ENCODE measurements around the gene CNTNAP4. TPM values are rescaled to one million over a fixed set of nuclear protein-coding genes. Genes with fewer than 3 reads are reported as not detected.

CNTNAP4 gene
- total RNA-seq, 1 donor = 0.10 TPM

GRCh38 chr16:76409706-76410105 lies 132.5 kb downstream of the CNTNAP4 start:
- no peaks in the 10 kb centered on the region for H3K27me3 ChIP-seq (ENCODE audit: insufficient read depth, low read length)
- no peaks in the 10 kb centered on the region for H3K9me3 ChIP-seq (ENCODE audit: low read depth, low read length)
- no peaks in the 10 kb centered on the region for H3K4me1 ChIP-seq (ENCODE audit: insufficient read depth, low read length)
- no peak overlapping the region for H3K4me3 ChIP-seq (ENCODE audit: low read length)

DNA sequence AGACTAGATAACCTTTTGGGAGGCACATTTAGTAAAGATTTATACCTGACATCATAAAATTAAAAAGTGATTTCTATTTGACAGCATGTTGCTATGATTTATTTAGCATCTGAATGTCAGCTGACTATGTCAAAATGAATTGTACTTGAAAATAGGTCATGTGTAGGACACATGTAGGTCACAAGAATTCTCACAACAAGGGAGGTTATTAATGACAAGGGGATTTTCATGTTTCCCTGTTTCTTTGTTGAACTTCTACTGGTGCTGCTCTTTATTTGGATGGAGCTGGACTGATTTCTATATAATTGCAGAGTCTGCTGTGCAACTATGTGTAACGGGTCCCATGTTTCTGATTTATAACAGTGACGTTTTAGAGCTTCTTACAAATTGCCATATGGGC lies 144.4 kb downstream of the CNTNAP4 start:
- Histone ChIP-seq H3K27me3 (ENCODE audit: insufficient read depth, low read length) (no peaks in the 10 kb centered on the region), H3K4me3 (ENCODE audit: low read length) (no peak overlapping the region), H3K4me1 (ENCODE audit: insufficient read depth, low read length) (no peaks in the 10 kb centered on the region), H3K9me3 (ENCODE audit: low read depth, low read length) (no peaks in the 10 kb centered on the region)

DNA sequence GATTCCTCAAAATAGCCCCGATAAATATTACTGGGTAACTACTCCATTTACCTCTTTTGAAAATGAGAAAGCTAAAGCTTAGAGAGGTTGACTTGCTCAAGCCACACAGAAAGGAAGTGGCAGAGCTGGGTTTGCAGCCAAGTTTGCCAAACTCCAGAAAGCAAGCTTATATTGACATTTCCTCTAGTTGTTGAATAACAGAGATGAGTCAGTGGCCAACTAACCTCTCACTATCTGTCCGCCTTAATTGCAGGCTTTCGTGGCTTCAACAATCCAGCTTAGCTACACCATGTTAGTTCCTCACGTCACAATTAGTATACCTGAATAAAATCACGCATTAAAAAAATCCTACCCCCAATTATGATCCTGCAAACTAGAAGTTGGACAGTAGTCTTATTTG lies 151.7 kb downstream of the CNTNAP4 start:
- Histone ChIP-seq H3K4me1 (ENCODE audit: insufficient read depth, low read length) (no peaks in the 10 kb centered on the region), H3K27me3 (ENCODE audit: insufficient read depth, low read length) (no peaks in the 10 kb centered on the region), H3K4me3 (ENCODE audit: low read length) (no peak overlapping the region), H3K9me3 (ENCODE audit: low read depth, low read length) (no peaks in the 10 kb centered on the region)

GRCh38 chr16:76441391-76441790 lies 164.2 kb downstream of the CNTNAP4 start:
- Histone ChIP-seq H3K4me1 (ENCODE audit: insufficient read depth, low read length) (no peaks in the 10 kb centered on the region), H3K4me3 (ENCODE audit: low read length) (no peak overlapping the region), H3K27me3 (ENCODE audit: insufficient read depth, low read length) (no peaks in the 10 kb centered on the region), H3K9me3 (ENCODE audit: low read depth, low read length) (no peaks in the 10 kb centered on the region)

DNA sequence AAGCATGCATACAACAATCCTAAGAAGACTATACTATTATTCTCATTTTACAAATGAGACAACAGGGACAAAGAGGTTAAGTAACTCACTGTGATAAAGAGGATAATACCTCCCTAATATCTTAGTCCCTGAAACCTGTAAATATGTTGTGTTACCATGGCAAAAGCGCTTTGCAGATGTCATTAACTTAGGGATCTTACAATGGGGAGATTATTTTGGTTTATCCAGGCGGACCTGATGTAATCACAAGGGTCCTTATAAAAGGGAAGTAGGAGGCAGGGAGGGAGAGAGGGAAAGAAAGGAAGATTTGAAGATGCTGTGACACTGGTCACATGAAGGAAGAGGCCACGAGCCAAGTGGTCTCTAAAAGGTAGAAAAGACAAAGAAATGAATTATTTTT lies 164.7 kb downstream of the CNTNAP4 start:
- Histone ChIP-seq H3K9me3 (ENCODE audit: low read depth, low read length) (no peaks in the 10 kb centered on the region), H3K4me3 (ENCODE audit: low read length) (no peak overlapping the region), H3K27me3 (ENCODE audit: insufficient read depth, low read length) (no peaks in the 10 kb centered on the region), H3K4me1 (ENCODE audit: insufficient read depth, low read length) (no peaks in the 10 kb centered on the region)

DNA sequence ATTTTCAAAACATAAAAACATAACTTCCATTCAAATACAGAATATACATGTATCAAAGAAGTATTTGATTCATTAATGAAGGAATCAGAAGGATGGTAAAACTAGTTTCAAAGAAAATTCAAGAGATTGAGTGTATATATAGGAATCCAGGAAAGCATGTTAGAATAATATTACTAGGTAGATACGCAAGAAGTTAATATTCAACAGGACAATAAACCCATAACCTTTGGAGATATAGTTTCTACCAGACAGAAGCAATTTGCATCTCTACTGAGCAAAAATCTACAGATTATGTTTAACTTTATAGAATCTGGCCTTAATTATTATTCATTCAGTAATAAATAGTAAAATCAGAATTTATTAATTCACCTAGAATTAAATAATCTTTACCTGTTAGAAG lies 166.8 kb downstream of the CNTNAP4 start:
- no peaks in the 10 kb centered on the region for H3K9me3 ChIP-seq (ENCODE audit: low read depth, low read length)
- no peaks in the 10 kb centered on the region for H3K4me1 ChIP-seq (ENCODE audit: insufficient read depth, low read length)
- no peaks in the 10 kb centered on the region for H3K27me3 ChIP-seq (ENCODE audit: insufficient read depth, low read length)
- no peak overlapping the region for H3K4me3 ChIP-seq (ENCODE audit: low read length)

DNA sequence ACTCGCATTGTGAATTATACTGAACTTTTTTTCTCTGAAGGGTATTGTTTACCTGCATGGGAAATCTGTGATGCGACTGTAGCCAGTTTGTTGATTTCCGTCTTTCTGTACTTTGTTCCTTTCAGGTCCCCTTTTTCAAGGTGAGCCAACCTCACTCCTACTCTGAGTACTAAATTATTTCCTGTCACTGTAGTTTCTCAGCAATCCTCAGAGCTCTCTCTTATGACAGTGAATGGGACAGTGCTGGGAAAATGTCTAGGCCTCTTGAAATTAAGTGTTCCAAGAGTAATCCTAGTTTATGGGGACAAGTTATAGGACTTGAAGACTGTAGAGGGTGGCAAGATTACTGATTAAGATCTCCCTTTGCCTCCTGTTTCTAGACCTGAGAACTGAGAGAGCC lies 167.6 kb downstream of the CNTNAP4 start:
- Histone ChIP-seq H3K4me3 (ENCODE audit: low read length) (no peak overlapping the region), H3K4me1 (ENCODE audit: insufficient read depth, low read length) (no peaks in the 10 kb centered on the region), H3K27me3 (ENCODE audit: insufficient read depth, low read length) (no peaks in the 10 kb centered on the region), H3K9me3 (ENCODE audit: low read depth, low read length) (no peaks in the 10 kb centered on the region)

GRCh38 chr16:76445815-76446214 lies 168.6 kb downstream of the CNTNAP4 start:
- Histone ChIP-seq H3K4me1 (ENCODE audit: insufficient read depth, low read length) (no peaks in the 10 kb centered on the region), H3K27me3 (ENCODE audit: insufficient read depth, low read length) (no peaks in the 10 kb centered on the region), H3K9me3 (ENCODE audit: low read depth, low read length) (no peaks in the 10 kb centered on the region), H3K4me3 (ENCODE audit: low read length) (no peak overlapping the region)

DNA sequence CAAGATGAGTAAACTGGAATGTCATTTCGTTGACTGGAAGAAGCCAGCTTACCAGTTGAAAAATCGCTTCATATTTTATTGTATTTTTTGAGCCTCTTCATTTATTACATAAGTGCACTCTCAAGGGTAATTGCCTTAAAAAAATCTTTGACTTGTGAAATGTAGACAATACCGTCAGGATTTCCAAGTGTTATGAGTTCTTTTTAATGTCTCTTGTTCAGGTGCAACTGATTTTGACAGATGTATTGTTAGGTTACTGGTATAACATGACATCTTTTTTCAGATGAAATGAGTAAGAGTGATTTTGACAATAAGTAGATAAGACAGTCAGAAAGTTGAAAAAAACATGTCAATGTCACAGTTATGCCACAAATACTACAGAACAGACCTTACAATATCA lies 169.1 kb downstream of the CNTNAP4 start:
- no peaks in the 10 kb centered on the region for H3K27me3 ChIP-seq (ENCODE audit: insufficient read depth, low read length)

DNA sequence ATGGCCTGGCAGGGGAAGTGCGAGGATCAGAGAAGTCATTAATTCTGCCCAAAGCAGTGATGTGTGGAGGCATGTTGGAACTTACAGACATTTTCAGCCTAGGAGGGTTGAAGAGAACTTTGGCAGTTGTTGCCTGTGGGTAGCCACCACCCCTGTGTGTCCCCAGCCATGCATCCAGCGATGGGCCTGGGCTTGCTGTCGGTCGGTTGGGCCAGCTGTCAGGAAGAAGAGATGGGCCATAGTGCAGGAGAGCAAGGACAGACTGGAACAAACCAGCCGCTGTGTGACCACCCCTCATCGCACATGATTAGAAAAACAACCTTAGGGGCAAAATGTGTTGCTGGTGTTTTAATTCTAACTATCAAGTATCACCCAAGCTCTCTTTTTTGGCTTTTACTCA lies 173.7 kb downstream of the CNTNAP4 start:
- no peaks in the 10 kb centered on the region for H3K9me3 ChIP-seq (ENCODE audit: low read depth, low read length)
- H3K27me3 ChIP-seq (ENCODE audit: insufficient read depth, low read length) = no peaks in the 10 kb centered on the region
- H3K4me1 ChIP-seq (ENCODE audit: insufficient read depth, low read length) = no peaks in the 10 kb centered on the region
- no peak overlapping the region for H3K4me3 ChIP-seq (ENCODE audit: low read length)

More for the DNA sequence above, 169.1 kb downstream of the CNTNAP4 start:
- H3K9me3 ChIP-seq (ENCODE audit: low read depth, low read length) = no peaks in the 10 kb centered on the region
- H3K4me1 ChIP-seq (ENCODE audit: insufficient read depth, low read length) = no peaks in the 10 kb centered on the region
- no peak overlapping the region for H3K4me3 ChIP-seq (ENCODE audit: low read length)

- H3K27me3 ChIP-seq (ENCODE audit: insufficient read depth, low read length) = no peaks in the 10 kb centered on the region
- no peaks in the 10 kb centered on the region for H3K4me1 ChIP-seq (ENCODE audit: insufficient read depth, low read length)
- no peak overlapping the region for H3K4me3 ChIP-seq (ENCODE audit: low read length)
- H3K9me3 ChIP-seq (ENCODE audit: low read depth, low read length) = no peaks in the 10 kb centered on the region
Measured at GRCh38 chr16:76455257-76455656, 178.1 kb downstream of the CNTNAP4 start.

DNA sequence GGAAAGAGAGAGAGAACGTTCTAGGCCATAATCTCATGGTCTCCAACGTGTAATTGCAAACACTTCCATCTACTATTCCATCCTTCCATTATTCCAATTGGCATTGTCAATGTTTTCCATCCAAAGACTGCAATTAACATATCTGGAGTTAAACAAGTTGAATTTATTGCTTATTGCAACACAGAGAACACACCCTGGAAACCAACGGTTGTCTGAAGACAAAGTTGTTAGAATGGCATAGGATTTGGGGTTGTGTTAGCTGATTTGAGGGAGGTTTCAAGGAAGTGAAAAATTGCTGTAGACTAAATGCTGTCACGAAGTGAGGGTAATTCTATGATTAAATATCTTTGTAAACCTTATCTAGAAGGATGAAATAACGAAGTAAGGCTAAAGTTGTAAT lies 178.8 kb downstream of the CNTNAP4 start:
- H3K4me3 ChIP-seq (ENCODE audit: low read length) = no peak overlapping the region
- no peaks in the 10 kb centered on the region for H3K4me1 ChIP-seq (ENCODE audit: insufficient read depth, low read length)
- no peaks in the 10 kb centered on the region for H3K9me3 ChIP-seq (ENCODE audit: low read depth, low read length)
- no peaks in the 10 kb centered on the region for H3K27me3 ChIP-seq (ENCODE audit: insufficient read depth, low read length)

GRCh38 chr16:76459111-76459510 lies 181.9 kb downstream of the CNTNAP4 start:
- Histone ChIP-seq H3K4me3 (ENCODE audit: low read length) (no peak overlapping the region), H3K27me3 (ENCODE audit: insufficient read depth, low read length) (no peaks in the 10 kb centered on the region), H3K4me1 (ENCODE audit: insufficient read depth, low read length) (no peaks in the 10 kb centered on the region), H3K9me3 (ENCODE audit: low read depth, low read length) (no peaks in the 10 kb centered on the region)

GRCh38 chr16:76461836-76462235 lies 184.6 kb downstream of the CNTNAP4 start:
- Histone ChIP-seq H3K4me3 (ENCODE audit: low read length) (no peak overlapping the region), H3K4me1 (ENCODE audit: insufficient read depth, low read length) (no peaks in the 10 kb centered on the region), H3K9me3 (ENCODE audit: low read depth, low read length) (no peaks in the 10 kb centered on the region), H3K27me3 (ENCODE audit: insufficient read depth, low read length) (no peaks in the 10 kb centered on the region)

DNA sequence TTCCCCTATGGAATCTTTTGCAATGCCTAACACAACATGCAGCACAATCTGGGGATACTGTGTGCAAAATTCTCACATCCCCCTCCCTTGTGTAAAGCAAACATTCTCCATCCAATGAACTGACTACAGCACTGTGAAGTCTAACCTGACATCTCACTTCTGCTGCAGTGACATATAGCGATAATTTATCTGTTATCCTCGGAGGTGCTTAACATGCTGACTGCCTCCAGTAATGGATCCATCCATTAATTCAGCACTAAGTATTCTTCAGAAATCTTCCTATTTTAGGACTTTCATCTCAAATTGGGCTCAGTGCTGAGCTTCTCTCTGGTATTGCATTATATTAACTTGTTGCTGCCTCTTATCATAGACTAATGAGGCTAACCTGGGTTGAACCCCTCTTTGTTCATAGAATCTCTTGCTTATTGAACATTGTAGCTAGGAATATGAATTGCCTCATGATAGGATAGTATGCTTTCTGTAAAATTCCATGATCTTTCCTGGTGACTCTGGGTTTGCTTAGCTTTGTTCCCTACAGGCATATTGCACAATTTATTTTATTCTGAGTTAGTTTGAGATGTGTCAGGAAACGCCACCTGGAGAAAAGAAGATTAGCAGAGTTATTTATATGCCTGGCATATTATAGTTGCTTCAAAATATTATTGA lies 187.9 kb downstream of the CNTNAP4 start:
- Histone ChIP-seq H3K4me1 (ENCODE audit: insufficient read depth, low read length) (no peaks in the 10 kb centered on the region), H3K27me3 (ENCODE audit: insufficient read depth, low read length) (no peaks in the 10 kb centered on the region), H3K4me3 (ENCODE audit: low read length) (no peak overlapping the region), H3K9me3 (ENCODE audit: low read depth, low read length) (no peaks in the 10 kb centered on the region)

DNA sequence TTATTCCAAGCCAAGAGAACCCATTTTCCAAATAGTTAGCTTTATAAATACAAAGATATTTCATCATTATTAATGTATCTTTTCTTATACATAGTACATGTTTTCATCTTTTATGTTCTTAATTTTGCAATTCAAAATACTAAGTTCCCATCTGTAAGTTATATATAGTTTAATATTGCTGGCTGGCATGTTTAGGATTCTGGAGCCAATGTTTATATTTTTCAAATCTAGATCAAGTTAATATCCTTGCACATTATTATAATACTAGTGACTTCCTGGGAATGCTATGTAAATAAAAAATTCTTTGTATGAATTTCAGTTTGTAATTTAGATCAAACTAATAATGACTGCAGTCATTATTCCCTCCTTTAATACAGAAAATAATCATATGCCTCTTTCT lies 189.7 kb downstream of the CNTNAP4 start:
- H3K4me3 ChIP-seq (ENCODE audit: low read length) = no peak overlapping the region
- no peaks in the 10 kb centered on the region for H3K27me3 ChIP-seq (ENCODE audit: insufficient read depth, low read length)
- H3K9me3 ChIP-seq (ENCODE audit: low read depth, low read length) = no peaks in the 10 kb centered on the region
- H3K4me1 ChIP-seq (ENCODE audit: insufficient read depth, low read length) = no peaks in the 10 kb centered on the region
